NT2/D1 (cell line): ENCODE data around the gene GALNT9.

Source experiments
- DNase-seq: peaks from one replicate; pipeline ENCODE4 v3.0.0-alpha.2; 2011; ENCODE audit warnings: low read depth, low spot score
- H3K27me3 ChIP-seq: 2 replicates; pipeline ENCODE4 v1.6.0; 2011; ENCODE audit warnings: mild to moderate bottlenecking; ENCODE audit not compliant: insufficient read length, insufficient read depth
- H3K36me3 ChIP-seq: 2 replicates; pipeline ENCODE4 v1.6.1; 2011; ENCODE audit warnings: mild to moderate bottlenecking, low read length, mixed read lengths; ENCODE audit not compliant: insufficient read depth, insufficient read length
- H3K4me1 ChIP-seq: 2 replicates; pipeline ENCODE4 v1.5.1; 2011; ENCODE audit not compliant: insufficient read depth, insufficient read length
- H3K4me3 ChIP-seq: 2 replicates; pipeline ENCODE4 v1.5.1; 2011; ENCODE audit warnings: low read depth; ENCODE audit not compliant: insufficient read length
- H3K9ac ChIP-seq: 2 replicates; pipeline ENCODE4 v1.6.0; 2011; ENCODE audit warnings: low read depth; ENCODE audit not compliant: insufficient read length
- H3K9me3 ChIP-seq: 2 replicates; pipeline ENCODE4 v1.5.1; 2011; ENCODE audit warnings: mild to moderate bottlenecking, low read length; ENCODE audit not compliant: insufficient read depth
- SUZ12 ChIP-seq: IDR thresholded peaks from 2 replicates; pipeline ENCODE4 v1.6.1; 2011; ENCODE audit not compliant: insufficient read length, insufficient read depth; ENCODE audit errors: extremely low read depth
- YY1 ChIP-seq: IDR thresholded peaks from 2 replicates; pipeline ENCODE4 v1.6.1; 2011; ENCODE audit not compliant: insufficient read length, insufficient read depth
- ZNF274 ChIP-seq: IDR thresholded peaks from 2 replicates; pipeline ENCODE4 v1.6.1; 2011; ENCODE audit warnings: mild to moderate bottlenecking, low read depth, low read length

Gene GALNT9

GRCh38 chr12:132186208-132186856, 143.1 kb downstream of the GALNT9 start:
- no peak overlapping the region for H3K4me3 ChIP-seq

DNA sequence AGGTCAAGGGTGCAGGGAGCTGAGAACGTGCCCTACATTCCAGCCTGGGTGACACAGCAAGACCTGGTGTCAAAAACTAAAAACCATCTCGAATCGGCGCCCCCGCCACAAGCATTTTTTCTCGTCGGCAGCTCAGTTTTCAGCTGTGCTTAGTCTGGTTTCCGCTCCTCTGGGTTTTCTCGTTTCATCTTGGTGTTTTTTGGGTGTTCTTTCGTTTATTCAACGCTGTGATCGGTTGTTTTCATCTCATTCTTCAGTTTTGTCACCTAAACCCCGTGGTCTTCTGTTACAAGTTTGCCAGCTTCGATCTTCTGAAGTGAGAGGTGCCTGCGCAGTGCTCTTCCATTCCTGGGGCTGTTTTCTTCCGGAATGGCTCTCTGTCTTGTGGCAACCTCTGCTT, 143.7 kb downstream of the GALNT9 start:
- no peaks in the 10 kb centered on the region for H3K9me3 ChIP-seq
- peaks cover 24% of the 10 kb centered on the region for H3K4me1 ChIP-seq
- peaks cover 83% of the 10 kb centered on the region for H3K27me3 ChIP-seq
- H3K4me3 ChIP-seq, result no peak overlapping the region
- H3K9ac ChIP-seq, result peak overlapping the region; percentile 17
- TF ChIP-seq SUZ12 (no peak), YY1 (no peak), ZNF274 (no peak)
- no peaks in the 10 kb centered on the region for H3K36me3 ChIP-seq
- no peak for DNase-seq

More at GRCh38 chr12:132186208-132186856, 143.1 kb downstream of the GALNT9 start:
- TF ChIP-seq YY1, result no peak
- TF ChIP-seq ZNF274, result no peak
- TF ChIP-seq SUZ12, result no peak
- no peak for DNase-seq
- H3K9me3 ChIP-seq, result no peaks in the 10 kb centered on the region
- H3K27me3 ChIP-seq, result peaks cover 83% of the 10 kb centered on the region
- no peak overlapping the region for H3K9ac ChIP-seq
- H3K36me3 ChIP-seq, result no peaks in the 10 kb centered on the region
- peaks cover 25% of the 10 kb centered on the region for H3K4me1 ChIP-seq

GRCh38 chr12:132182711-132183365, 146.6 kb downstream of the GALNT9 start:
- Histone ChIP-seq H3K4me3 (no peak overlapping the region), H3K27me3 (peaks cover 76% of the 10 kb centered on the region), H3K9ac (no peak overlapping the region), H3K9me3 (no peaks in the 10 kb centered on the region), H3K4me1 (peaks cover 16% of the 10 kb centered on the region), H3K36me3 (no peaks in the 10 kb centered on the region)
- no peak for DNase-seq
- no peak for TF ChIP-seq ZNF274
- TF ChIP-seq YY1, result no peak
- TF ChIP-seq SUZ12, result no peak

- Histone ChIP-seq H3K4me1 (peaks cover 16% of the 10 kb centered on the region), H3K9me3 (no peaks in the 10 kb centered on the region), H3K4me3 (no peak overlapping the region), H3K36me3 (no peaks in the 10 kb centered on the region), H3K9ac (no peak overlapping the region), H3K27me3 (peaks cover 73% of the 10 kb centered on the region)
- TF ChIP-seq ZNF274 (no peak), YY1 (no peak), SUZ12 (no peak)
- no peak for DNase-seq
Measured at GRCh38 chr12:132182206-132182710, 147.1 kb downstream of the GALNT9 start.

- Histone ChIP-seq H3K4me3 (no peak overlapping the region), H3K9ac (no peak overlapping the region), H3K4me1 (peaks cover 18% of the 10 kb centered on the region), H3K27me3 (peaks cover 67% of the 10 kb centered on the region), H3K36me3 (no peaks in the 10 kb centered on the region), H3K9me3 (no peaks in the 10 kb centered on the region)
- no peak for TF ChIP-seq ZNF274
- TF ChIP-seq YY1, result no peak
- TF ChIP-seq SUZ12, result no peak
- no peak for DNase-seq
Measured at GRCh38 chr12:132181570-132182200, 147.7 kb downstream of the GALNT9 start.

- no peak overlapping the region for H3K9ac ChIP-seq
- H3K4me1 ChIP-seq, result peaks cover 20% of the 10 kb centered on the region
- H3K27me3 ChIP-seq, result peaks cover 61% of the 10 kb centered on the region
- DNase-seq, result no peak
- H3K36me3 ChIP-seq, result no peaks in the 10 kb centered on the region
- H3K4me3 ChIP-seq, result no peak overlapping the region
- no peaks in the 10 kb centered on the region for H3K9me3 ChIP-seq
- TF ChIP-seq YY1 (no peak), ZNF274 (no peak), SUZ12 (no peak)
Measured at GRCh38 chr12:132180648-132181546, 148.5 kb downstream of the GALNT9 start.
